ENCODE measurements around the gene LINC01488.

The LINC01488 gene

GRCh38 chr11:69513196-69513595 lies 31.7 kb downstream of the LINC01488 start:
- no peak for DNase-seq

GRCh38 chr11:69513663-69514224 lies 32.3 kb downstream of the LINC01488 start:
- DNase-seq: no peak

GRCh38 chr11:69514771-69515170 lies 33.3 kb downstream of the LINC01488 start:
- no peak for DNase-seq

- DNase-seq: no peak
Observed at GRCh38 chr11:69515271-69516245, 34.1 kb downstream of the LINC01488 start.

- no peak for DNase-seq
Observed at GRCh38 chr11:69516526-69516925, 35.1 kb downstream of the LINC01488 start.

- no peak for DNase-seq
Observed at GRCh38 chr11:69518081-69518950, 36.9 kb downstream of the LINC01488 start.

GRCh38 chr11:69520186-69520916 lies 38.9 kb downstream of the LINC01488 start:
- DNase-seq: no peak

GRCh38 chr11:69521457-69521856 lies 40.0 kb downstream of the LINC01488 start:
- DNase-seq: no peak

GRCh38 chr11:69523453-69523852 lies 42.0 kb downstream of the LINC01488 start:
- DNase-seq: no peak

GRCh38 chr11:69524291-69524882 lies 42.9 kb downstream of the LINC01488 start:
- no peak for DNase-seq

GRCh38 chr11:69524991-69525411 lies 43.5 kb downstream of the LINC01488 start:
- no peak for DNase-seq

GRCh38 chr11:69525516-69526452 lies 44.3 kb downstream of the LINC01488 start:
- DNase-seq: no peak

GRCh38 chr11:69526453-69526810 lies 45.0 kb downstream of the LINC01488 start:
- no peak for DNase-seq

GRCh38 chr11:69529001-69529400 lies 47.5 kb downstream of the LINC01488 start:
- no peak for DNase-seq

- DNase-seq: no peak
Observed at GRCh38 chr11:69530278-69531070, 49.0 kb downstream of the LINC01488 start.

- DNase-seq: no peak
Observed at GRCh38 chr11:69531071-69531716, 49.7 kb downstream of the LINC01488 start.

- DNase-seq: no peak
Observed at GRCh38 chr11:69531717-69532088, 50.2 kb downstream of the LINC01488 start.

GRCh38 chr11:69533296-69534165 lies 52.1 kb downstream of the LINC01488 start:
- DNase-seq: no peak

- DNase-seq: no peak
Observed at GRCh38 chr11:69534166-69534530, 52.7 kb downstream of the LINC01488 start.

Data from GOT3 (cell line).